Endothelial cell of umbilical vein (primary cell): ENCODE measurements around the gene ENG. TPM values are rescaled to one million over a fixed set of nuclear protein-coding genes. Genes with fewer than 3 reads are reported as not detected.
"Not testable (repeated sequence)": the region's sequence is repeated elsewhere in the genome, so short reads cannot be mapped to it uniquely, and the experiment has no call there.

Source experiments
- BruUV-seq: library from RNA; stranded (reverse); fragments of 400-500 nt; replicated peaks from 2 replicates; lab custom pipeline; 2021; lab: Mats Ljungman, UMichigan
- CTCF ChIA-PET: fragments of 300-600, 350-600 bp; sonication (Branson Sonifier 250); formaldehyde crosslinking; loops from one replicate; lab custom pipeline; 2021; ENCODE audit warnings: antibody characterized with exemption, inconsistent platforms; lab: Charles Lee
- POLR2A ChIA-PET: fragments of 300-600, 350-600 bp; sonication (Branson Sonifier 250); formaldehyde crosslinking; loops from one replicate; lab custom pipeline; 2021; ENCODE audit warnings: antibody characterized with exemption, inconsistent platforms; lab: Charles Lee
- DNase-seq: peaks from one replicate; pipeline ENCODE4 v3.0.0-alpha.2; 2011; ENCODE audit warnings: low read depth, low spot score
- FAIRE-seq: peaks from 2 replicates; lab custom pipeline; 2011; peaks lifted over from hg19 to GRCh38; lab: Jason Lieb, UNC
- H2AFZ ChIP-seq: 2 replicates; pipeline ENCODE4 v1.6.0; 2012; ENCODE audit warnings: low read depth, low read length, control low read depth, inconsistent platforms
- H3K27ac ChIP-seq: 2 replicates; pipeline ENCODE4 v1.5.1; 2011; ENCODE audit warnings: low read depth, mild to moderate bottlenecking, control low read depth, low read length, moderate library complexity; ENCODE audit not compliant: insufficient read depth
- H3K27me3 ChIP-seq, 2 experiments: 2 replicates each; pipeline versions ENCODE4 v1.6.0 to v1.6.1; 2011; ENCODE audit warnings: low read length in 2 of 2, mixed read lengths in 1 of 2; ENCODE audit not compliant: control insufficient read depth in 2 of 2, insufficient read depth in 2 of 2
- H3K36me3 ChIP-seq, 2 experiments: 2 replicates in 1 of 2; 3 replicates in 1 of 2; pipeline ENCODE4 v1.5.1; 2011; ENCODE audit warnings: low read length in 2 of 2, mild to moderate bottlenecking in 1 of 2, moderate library complexity in 1 of 2; ENCODE audit not compliant: control insufficient read depth in 2 of 2, insufficient read depth in 2 of 2; ENCODE audit errors: extremely low read depth in 1 of 2
- H3K4me1 ChIP-seq: 3 replicates; pipeline ENCODE4 v1.5.1; 2011; ENCODE audit warnings: mild to moderate bottlenecking, low read length; ENCODE audit not compliant: control insufficient read depth, insufficient read depth; ENCODE audit errors: extremely low read depth
- H3K4me2 ChIP-seq: 2 replicates; pipeline ENCODE4 v1.6.1; 2011; ENCODE audit warnings: low read length, control low read depth, mixed read lengths; ENCODE audit not compliant: insufficient read depth
- H3K4me3 ChIP-seq, 3 experiments: fragments of 200-600 bp in 1 of 3; sonication (generic), shearing (Covaris generic) in 1 of 3; replicated peaks in 1 of 3; 2 replicates each; pipeline ENCODE4 v1.5.1; 2011 to 2016; ENCODE audit warnings: control low read depth in 3 of 3, low read length in 3 of 3, mild to moderate bottlenecking in 2 of 3, inconsistent platforms in 1 of 3, low read depth in 1 of 3, moderate library complexity in 1 of 3; ENCODE audit not compliant: insufficient read depth in 1 of 3
- H3K79me2 ChIP-seq: 2 replicates; pipeline ENCODE4 v1.6.0; 2012; ENCODE audit warnings: low read length, inconsistent platforms; ENCODE audit not compliant: control insufficient read depth, insufficient read depth
- H3K9ac ChIP-seq: replicated peaks from 2 replicates; pipeline ENCODE3; 2011; ENCODE audit warnings: low read length, control low read depth; ENCODE audit not compliant: insufficient read depth; ENCODE audit errors: extremely low read depth
- H3K9me1 ChIP-seq: replicated peaks from 3 replicates; pipeline ENCODE4 v1.6.0; 2011; ENCODE audit warnings: mild to moderate bottlenecking, low read length; ENCODE audit not compliant: control insufficient read depth, insufficient read depth; ENCODE audit errors: extremely low read depth
- H3K9me3 ChIP-seq: replicated peaks from 2 replicates; pipeline ENCODE4 v1.5.1; 2012; ENCODE audit warnings: low read length, inconsistent platforms; ENCODE audit not compliant: control insufficient read depth, insufficient read depth
- H4K20me1 ChIP-seq: replicated peaks from 2 replicates; pipeline ENCODE3; 2011; ENCODE audit warnings: mild to moderate bottlenecking, low read length; ENCODE audit not compliant: control insufficient read depth, insufficient read depth; ENCODE audit errors: extremely low read depth
- CTCF ChIP-seq, 2 donors: IDR thresholded peaks; 1 replicate in 1 of 2; 2 replicates in 1 of 2; pipeline ENCODE4 v1.5.1; 2011; ENCODE audit warnings: low read length in 2 of 2, mild to moderate bottlenecking in 2 of 2, moderate library complexity in 2 of 2, control low read depth in 1 of 2, inconsistent platforms in 1 of 2, low read depth in 1 of 2; ENCODE audit not compliant: insufficient read depth in 1 of 2; ENCODE audit errors: extremely low read depth in 1 of 2
- EZH2 ChIP-seq: IDR thresholded peaks from 2 replicates; pipeline ENCODE4 v1.6.1; 2012; ENCODE audit warnings: borderline replicate concordance, low read depth, mild to moderate bottlenecking, moderate library complexity, low read length, inconsistent platforms; ENCODE audit not compliant: severe bottlenecking
- FOS ChIP-seq: IDR thresholded peaks from 2 replicates; pipeline ENCODE4 v1.6.1; 2011; ENCODE audit warnings: mild to moderate bottlenecking, low read length, moderate library complexity, borderline replicate concordance; ENCODE audit not compliant: insufficient read depth
- GATA2 ChIP-seq: IDR thresholded peaks from 2 replicates; pipeline ENCODE4 v1.7.0; 2011; ENCODE audit warnings: low read depth, mild to moderate bottlenecking, moderate library complexity, mixed read lengths, low read length; ENCODE audit not compliant: insufficient read length, insufficient read depth
- JUN ChIP-seq: IDR thresholded peaks from 2 replicates; pipeline ENCODE4 v1.6.1; 2011; ENCODE audit warnings: borderline replicate concordance, low read depth; ENCODE audit not compliant: insufficient read length, insufficient read depth
- MYC ChIP-seq: IDR thresholded peaks from one replicate; pipeline ENCODE4 v1.6.1; 2011; ENCODE audit warnings: mild to moderate bottlenecking, low read depth, low read length
- POLR2A ChIP-seq: IDR thresholded peaks from 2 replicates; pipeline ENCODE4 v1.6.1; 2012; ENCODE audit warnings: low read depth, mild to moderate bottlenecking, control low read depth, low read length
- POLR2AphosphoS5 ChIP-seq: IDR thresholded peaks from 2 replicates; pipeline ENCODE4 v1.6.1; 2012; ENCODE audit warnings: low read depth, mild to moderate bottlenecking, control low read depth, low read length, moderate library complexity; ENCODE audit not compliant: insufficient read depth
- dilution Hi-C: fragments of 300-500 bp; cut with MboI; formaldehyde crosslinking; loops from one replicate; pipeline ENCODE4 v1.15.0; 2019; ENCODE audit warnings: low sequenced_read_pairs; ENCODE audit not compliant: extremely low pct_ligation_motif_present
- intact Hi-C: fragments of 100-400 bp; cut with micrococcal nuclease; formaldehyde crosslinking; loops from one replicate; pipeline ENCODE4 v1.10.0; 2022
- polyA plus RNA-seq, 4 experiments: library from polyadenylated mRNA; depleted of rRNA in 3 of 4; stranded (reverse) in 3 of 4; unstranded in 1 of 4; fragments of >200 nt; gene quantifications; 2 replicates each; pipeline versions ENCODE4 v1.2.1 to v1.2.3, GENCODE V29; 2011 to 2012; ENCODE audit warnings: missing spikeins in 1 of 4
- total RNA-seq: library from RNA; stranded (reverse); gene quantifications from 2 replicates; pipeline ENCODE4 v1.2.3, GENCODE V29; 2021
- TF ChIP-seq, protein P1 (sequence below): IDR thresholded peaks from 2 replicates; pipeline ENCODE4 v1.6.1; 2011; ENCODE audit not compliant: insufficient read depth, insufficient read length

The ENG gene
- total and polyA plus RNA-seq, 2 donors (not counting 3 experiments of a cell fraction or from before 2014, with no cell fraction given) = 338 to 728 TPM

- Histone ChIP-seq H3K36me3 (peaks cover 0 to 20% of the 10 kb centered on the region in 2 experiments), H3K4me3 (no peak overlapping the region), H3K79me2 (peaks cover 6% of the 10 kb centered on the region), H4K20me1 (no peaks in the 10 kb centered on the region), H3K9me3 (no peaks in the 10 kb centered on the region), H2AFZ (no peak overlapping the region), H3K9me1 (no peaks in the 10 kb centered on the region), H3K4me2 (no peak overlapping the region), H3K27ac (no peak overlapping the region), H3K9ac (no peak overlapping the region), H3K27me3 (no peaks in the 10 kb centered on the region), H3K4me1 (peaks cover 15% of the 10 kb centered on the region)
- FAIRE-seq (no peak), DNase-seq (no peak)
- no TSS peak for BruUV-seq
- dilution Hi-C loops (no loop called here), intact Hi-C loops (loop anchor here (1.0 to 2.0 kb wide), 5 partner anchors 43 to 136 kb away; partner anchors contain the start of gene TOR2A)
- POLR2A ChIA-PET = interaction anchor here (1.1 kb wide), 1 partner anchor 103 kb away, joined by 7 read pairs; no protein-coding TSS in a partner anchor
- TF ChIP-seq FOS = no peak
- TF ChIP-seq JUN = no peak
- TF ChIP-seq, protein P1, sequence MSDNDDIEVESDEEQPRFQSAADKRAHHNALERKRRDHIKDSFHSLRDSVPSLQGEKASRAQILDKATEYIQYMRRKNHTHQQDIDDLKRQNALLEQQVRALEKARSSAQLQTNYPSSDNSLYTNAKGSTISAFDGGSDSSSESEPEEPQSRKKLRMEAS = no peak
- TF ChIP-seq MYC = no peak
- no peak for TF ChIP-seq POLR2A
- TF ChIP-seq CTCF (IDR thresholded peaks at IDR 0.05; ENCODE audit: extremely low read depth in 1 of 2, insufficient read depth in 1 of 2, low read depth in 1 of 2, low read length in 2 of 2) = no peak
- TF ChIP-seq POLR2AphosphoS5 = no peak
- no peak for TF ChIP-seq EZH2
- TF ChIP-seq GATA2 = no peak
- CTCF ChIA-PET = interaction anchor here (1.2 to 4.5 kb wide), 7 partner anchors 9 to 134 kb away, joined by 5 to 101 read pairs (median 8); partner anchors contain the start of gene ENG
Measured at GRCh38 chr9:127870887-127871286, 16.4 kb upstream of the ENG start.

- H3K79me2 ChIP-seq, H3K27me3 ChIP-seq, DNase-seq, H4K20me1 ChIP-seq, BruUV-seq, dilution Hi-C loops, H3K9ac ChIP-seq, H3K27ac ChIP-seq, FAIRE-seq, H3K4me3 ChIP-seq, H3K9me1 ChIP-seq, H2AFZ ChIP-seq, H3K4me2 ChIP-seq, H3K9me3 ChIP-seq: not testable (repeated sequence)
- intact Hi-C loops = loop anchor here (1.0 to 2.0 kb wide), 5 partner anchors 42 to 135 kb away; partner anchors contain the start of gene TOR2A
- peaks cover 0 to 20% of the 10 kb centered on the region in 2 experiments for H3K36me3 ChIP-seq
- peaks cover 17% of the 10 kb centered on the region for H3K4me1 ChIP-seq
- ChIA-PET CTCF (interaction anchor here (0.7 to 4.5 kb wide), 54 partner anchors 8 to 281 kb away, joined by 3 to 101 read pairs (median 6); partner anchors contain the start of genes CDK9, ENG, FPGS and PTRH1), POLR2A (interaction anchor here (0.7 to 1.1 kb wide), 5 partner anchors 79 to 426 kb away, joined by 3 to 7 read pairs (median 4); no protein-coding TSS in a partner anchor)
Measured at GRCh38 chr9:127870153-127870491, 15.7 kb upstream of the ENG start.
